Measurements from ENCODE around the gene RFNG.

GRCh38 chr17:82084373-82085030 lies 32.9 kb upstream of the RFNG start:
- no peak for TF ChIP-seq CTCF (IDR thresholded peaks at IDR 0.05; ENCODE audit: low read depth, low read length, poor library complexity, severe bottlenecking)
- TF ChIP-seq EZH2phosphoT487 (IDR thresholded peaks at IDR 0.05; ENCODE audit: borderline replicate concordance, low read length), result no peak
